Frontal cortex (tissue), 4 donors: Measurements from ENCODE around the gene ETHE1. TPM values are rescaled to one million over a fixed set of nuclear protein-coding genes. Genes with fewer than 3 reads are reported as not detected.
"Not testable (repeated sequence)": the region's sequence is repeated elsewhere in the genome, so short reads cannot be mapped to it uniquely, and the experiment has no call there.

Experiments used
- DNase-seq, 2 donors: peaks; one replicate each; pipeline ENCODE4 v3.0.0; 2012; ENCODE audit warnings: low spot score in 2 of 2
- FAIRE-seq: peaks from 2 replicates; lab custom pipeline; 2012; peaks lifted over from hg19 to GRCh38; lab: Jason Lieb, UNC
- total RNA-seq: library from RNA; depleted of rRNA; stranded (reverse); fragments of >200 nt; gene quantifications from one replicate; pipeline ENCODE4 v1.2.3, GENCODE V29; 2014
- donor health status: control.
- donor health status: control.
- donor health status: control.

Gene ETHE1
- total RNA-seq, 1 donor from 2014 or later, result 19.2 TPM

DNA sequence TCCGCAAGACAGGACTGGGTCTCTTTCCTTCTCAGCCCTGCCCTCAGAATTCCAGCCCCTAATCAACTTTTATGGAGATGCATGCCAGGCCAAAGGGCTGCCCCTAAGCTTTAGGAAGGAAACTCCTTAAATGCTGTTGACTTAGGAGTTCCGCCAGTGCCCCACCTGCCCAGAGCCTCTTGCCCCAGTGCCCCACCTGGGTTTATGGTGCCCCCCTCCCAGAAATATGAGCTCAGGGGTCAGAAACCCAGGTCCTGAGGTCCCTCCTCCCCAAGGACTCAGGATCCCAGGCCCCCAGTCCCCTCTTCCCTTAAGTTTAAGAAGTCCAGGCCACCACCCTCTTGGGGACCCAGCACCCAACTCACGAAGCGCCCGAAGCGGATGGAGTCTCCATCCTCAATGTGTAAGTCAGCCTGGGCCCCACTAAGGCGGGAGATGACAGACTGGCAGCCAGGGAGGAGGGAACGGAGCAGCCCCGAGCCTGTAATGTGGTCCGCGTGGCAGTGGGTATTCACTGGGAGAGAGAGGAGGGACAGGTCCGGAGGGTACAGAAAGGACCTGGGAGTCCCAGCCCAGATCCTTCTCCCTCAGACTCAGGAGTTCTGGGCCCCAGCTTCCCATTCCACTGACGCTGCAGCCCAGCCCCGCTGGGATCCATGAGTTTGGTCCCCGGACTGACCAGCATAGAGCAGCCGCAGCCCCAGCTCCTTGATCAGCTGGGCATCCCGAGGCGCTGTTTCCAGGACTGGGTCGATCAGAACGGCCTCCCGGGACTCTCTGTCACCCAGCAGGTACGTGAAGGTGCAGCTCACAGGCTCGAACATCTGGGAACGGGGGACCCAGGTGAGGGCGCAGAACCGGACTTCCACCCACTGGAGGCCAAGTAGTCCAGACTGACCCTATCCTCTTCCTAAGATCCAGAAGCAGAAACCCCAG is 897 bp downstream of the ETHE1 start:
- FAIRE-seq (no peak), DNase-seq (no peak)

DNA sequence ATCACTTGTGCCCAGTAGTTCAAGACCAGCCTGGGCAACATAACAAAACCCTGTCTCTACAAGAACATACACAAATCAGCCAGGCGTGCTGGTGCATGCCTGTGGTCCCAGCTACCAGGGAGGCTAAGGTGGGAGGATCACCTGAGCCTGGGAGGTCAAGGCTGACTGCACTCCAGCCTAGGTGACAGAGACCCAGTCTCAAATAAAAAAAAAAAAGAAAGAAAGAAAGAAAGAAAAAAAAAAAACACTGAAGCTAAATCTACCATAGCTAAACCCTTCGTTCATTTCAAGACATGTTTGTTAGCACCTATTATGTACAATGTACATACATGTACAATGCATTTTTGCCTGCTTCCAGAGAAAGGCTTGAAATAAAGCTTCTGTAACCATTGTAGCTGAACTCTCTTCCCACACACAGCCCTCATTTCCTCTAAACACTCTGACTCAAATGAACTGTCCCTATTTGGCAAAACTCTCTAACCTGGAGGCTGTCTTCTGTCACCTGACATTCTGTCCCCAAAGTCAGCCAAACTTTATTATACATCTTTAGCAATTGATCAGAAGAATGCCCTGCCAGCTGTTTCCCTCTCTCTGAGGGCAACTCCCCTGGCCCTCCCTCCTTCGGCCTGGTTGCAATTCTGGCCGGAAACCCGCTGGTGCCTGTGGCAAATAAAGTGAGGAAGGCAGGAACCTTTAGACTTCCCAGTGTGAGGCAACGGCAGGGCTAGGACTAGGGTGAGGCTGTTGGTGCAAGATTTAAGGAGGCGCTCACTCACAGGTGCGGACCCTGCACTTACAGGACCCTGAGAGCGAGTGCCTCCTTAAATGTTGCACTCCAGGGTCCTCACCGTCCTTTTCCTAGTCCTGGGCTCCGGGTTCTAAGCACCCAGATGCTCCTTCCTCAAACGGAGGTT is 1.8 kb downstream of the ETHE1 start:
- FAIRE-seq (no peak), DNase-seq (no peak)

DNA sequence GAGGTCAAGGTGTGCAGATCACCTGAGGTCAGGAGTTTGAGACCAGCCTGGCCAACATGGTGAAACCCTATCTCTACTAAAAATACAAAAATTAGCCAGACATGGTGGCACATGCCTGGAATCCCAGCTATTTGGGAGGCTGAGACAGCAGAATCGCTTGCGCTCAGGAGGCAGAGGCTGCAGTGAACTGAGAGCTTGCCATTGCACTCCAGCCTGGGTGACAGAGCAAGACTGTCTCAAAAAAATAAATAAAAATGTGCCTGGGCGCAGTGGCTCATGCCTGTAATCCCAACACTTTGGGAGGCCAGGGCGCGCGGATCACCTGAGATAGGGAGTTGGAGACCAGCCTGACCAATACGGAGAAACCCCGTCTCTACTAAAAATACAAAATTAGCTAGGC is 3.3 kb downstream of the ETHE1 start:
- not testable (repeated sequence) for DNase-seq, FAIRE-seq

DNA sequence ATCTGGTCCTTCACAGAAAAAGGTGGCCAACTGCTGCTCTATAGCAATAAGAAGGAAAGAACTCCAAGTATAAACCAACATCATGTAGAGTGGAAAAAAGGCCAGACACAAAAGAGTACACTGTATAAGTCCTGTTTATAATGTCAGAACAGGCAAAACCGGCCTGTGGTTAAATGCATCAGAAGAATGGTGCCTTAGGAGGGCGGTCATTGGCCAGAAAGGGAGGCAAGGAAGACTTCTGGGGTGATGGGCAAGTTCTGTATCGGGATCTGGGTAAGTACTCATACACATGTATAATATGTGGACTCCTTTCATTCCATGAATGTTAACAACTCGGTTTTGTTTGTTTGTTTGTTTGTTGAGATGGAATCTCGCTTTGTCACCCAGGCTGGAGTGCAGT is 4.1 kb downstream of the ETHE1 start:
- FAIRE-seq (no peak), DNase-seq (no peak)

DNA sequence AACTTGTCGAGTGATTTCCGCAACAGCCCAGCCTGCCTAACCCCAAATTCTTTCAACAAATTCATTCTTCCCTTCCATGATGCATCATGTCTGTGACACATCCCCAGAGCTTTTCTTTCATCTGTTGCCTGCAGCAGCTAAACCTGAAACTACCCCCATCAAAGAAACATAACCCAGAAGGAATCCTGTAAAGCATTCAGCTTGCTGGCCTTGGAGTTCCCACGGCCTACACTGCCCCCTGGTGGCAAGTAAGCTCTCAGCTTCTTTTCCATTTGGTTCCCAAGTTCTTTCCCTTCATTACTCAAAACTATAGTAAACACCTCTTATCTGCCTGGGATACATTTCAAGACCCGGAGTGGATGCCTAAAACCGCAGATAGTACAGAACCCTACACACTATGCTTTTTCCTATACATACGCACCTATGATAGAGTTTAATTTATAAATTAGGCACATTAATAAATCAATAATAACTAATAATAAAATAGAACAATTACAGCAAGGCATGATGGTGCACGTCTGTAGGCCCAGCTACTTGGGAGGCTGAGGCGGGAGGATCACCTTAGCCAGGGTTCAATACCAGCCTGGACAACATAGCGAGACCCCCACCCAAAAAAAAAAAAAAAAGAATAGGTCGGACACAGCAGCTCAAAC is 7.4 kb downstream of the ETHE1 start:
- FAIRE-seq, result no peak

DNA sequence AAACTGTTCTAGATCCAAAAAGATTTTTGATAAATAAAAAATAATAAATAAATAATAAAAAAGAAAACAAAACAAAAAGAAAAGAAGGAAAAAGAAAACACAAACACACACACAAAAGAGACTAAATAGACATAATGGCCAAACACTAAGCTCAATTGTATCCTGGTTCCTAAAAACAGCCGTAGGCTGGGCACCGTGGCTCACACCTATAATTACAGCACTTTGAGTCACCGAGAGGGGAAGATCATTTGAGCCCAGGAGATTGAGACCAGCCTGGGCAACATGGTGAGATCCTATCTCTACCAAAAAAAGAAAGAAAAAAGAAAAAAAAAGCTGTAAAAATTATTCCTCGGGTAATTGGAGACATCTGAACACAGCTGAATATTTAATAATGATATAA is 8.9 kb downstream of the ETHE1 start:
- no peak for DNase-seq
- peak; percentile 67 for FAIRE-seq

More for the DNA sequence above, 7.4 kb downstream of the ETHE1 start:
- DNase-seq, result peak; percentile 63 to 76

DNA sequence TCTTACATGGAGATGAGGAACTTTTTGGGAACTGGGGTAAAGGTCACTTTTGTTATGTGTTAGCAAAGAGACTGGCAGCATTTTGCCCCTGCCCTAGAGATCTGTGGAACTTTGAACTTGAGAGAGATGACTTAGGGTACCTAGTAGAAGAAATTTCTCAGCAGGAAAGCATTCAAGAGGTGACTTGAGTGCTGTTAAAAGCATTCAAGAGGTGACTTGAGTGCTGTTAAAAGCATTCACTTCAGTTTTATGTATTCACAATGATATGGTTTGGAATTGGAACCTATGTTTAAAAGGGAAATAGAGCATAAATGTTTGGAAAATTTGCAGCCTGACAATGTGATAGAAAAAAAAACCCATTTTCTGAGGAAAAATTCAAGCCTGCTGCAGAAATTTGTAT is 14.6 kb downstream of the ETHE1 start:
- DNase-seq, FAIRE-seq: not testable (repeated sequence)

DNA sequence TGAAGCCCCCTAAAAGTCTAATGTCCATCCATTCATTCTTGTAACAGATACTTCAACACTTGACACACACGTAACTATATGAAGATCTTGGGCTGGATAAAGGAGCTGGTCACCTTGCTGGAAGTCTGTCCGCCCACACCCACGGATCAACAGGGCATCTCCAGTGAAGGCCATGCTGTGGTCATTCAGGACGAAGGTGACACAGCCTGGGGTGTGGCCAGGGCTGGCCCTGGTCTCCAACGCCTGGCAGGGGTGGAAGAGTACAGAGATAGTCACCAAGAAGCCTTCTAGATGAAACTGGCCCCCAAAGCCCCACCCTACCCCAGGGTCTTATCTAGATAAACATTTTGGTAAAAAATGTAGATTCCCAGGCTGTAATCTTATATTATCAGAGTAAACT is 15.7 kb downstream of the ETHE1 start:
- no peak for FAIRE-seq
- no peak for DNase-seq

DNA sequence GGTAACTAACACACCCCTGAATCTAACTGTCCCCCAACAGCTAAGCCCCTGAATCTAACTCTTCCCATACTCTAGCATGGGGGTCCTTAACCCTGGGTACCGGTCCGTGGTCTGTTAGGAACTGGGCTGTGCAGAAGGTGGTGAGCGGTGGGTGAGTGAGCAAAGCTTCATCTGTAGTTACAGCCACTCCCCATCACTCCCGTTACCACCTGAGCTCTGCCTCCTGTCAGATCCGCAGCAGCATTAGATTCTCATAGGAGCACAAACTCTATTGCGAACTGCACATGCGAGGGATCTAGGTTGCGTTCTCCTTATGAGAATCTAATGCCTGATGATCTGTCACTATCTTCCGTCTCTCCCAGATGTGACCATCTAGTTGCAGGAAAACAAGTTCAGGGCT is 16.3 kb downstream of the ETHE1 start:
- DNase-seq (no peak), FAIRE-seq (no peak)

DNA sequence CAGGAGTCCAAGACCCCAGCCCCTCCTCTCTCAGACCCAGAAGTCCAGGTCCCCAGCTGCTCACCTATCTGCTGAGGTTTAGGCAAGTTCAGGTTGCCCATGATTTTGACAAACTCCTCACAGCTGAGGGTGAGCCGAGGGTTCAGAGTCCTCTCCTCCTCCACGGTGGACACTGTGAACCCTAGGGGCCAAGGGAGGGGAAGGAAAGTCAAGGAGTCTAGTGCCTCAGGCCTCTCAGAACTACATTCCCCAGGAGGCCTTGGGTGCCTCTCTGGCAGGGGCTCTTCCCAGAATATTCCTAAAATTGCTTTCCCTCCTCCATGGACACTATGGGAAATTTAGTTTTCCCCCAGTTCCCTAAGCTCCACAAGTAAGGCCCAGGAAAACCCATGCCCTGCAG is 19.1 kb downstream of the ETHE1 start:
- DNase-seq (no peak), FAIRE-seq (no peak)

DNA sequence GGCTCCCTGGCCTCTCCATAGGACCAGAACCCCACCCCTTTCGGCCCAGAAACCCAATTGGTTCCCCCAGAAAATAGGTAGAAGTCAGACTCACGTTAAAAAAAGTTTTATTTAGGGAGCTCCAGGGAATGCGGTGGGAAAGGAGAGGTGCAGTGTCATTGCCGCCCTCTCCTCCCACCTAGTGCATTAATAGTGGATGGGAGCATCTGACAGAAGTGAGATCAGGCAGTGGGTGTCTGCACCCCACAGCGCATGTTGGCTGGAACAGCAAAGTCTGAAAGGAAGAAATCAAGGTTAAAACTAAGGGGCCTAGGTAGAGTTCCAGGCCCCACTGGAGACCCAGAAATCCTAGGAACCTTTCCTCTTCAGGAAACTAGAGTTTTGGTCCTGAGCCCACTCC is 20.4 kb downstream of the ETHE1 start:
- FAIRE-seq (no peak), DNase-seq (no peak)

DNA sequence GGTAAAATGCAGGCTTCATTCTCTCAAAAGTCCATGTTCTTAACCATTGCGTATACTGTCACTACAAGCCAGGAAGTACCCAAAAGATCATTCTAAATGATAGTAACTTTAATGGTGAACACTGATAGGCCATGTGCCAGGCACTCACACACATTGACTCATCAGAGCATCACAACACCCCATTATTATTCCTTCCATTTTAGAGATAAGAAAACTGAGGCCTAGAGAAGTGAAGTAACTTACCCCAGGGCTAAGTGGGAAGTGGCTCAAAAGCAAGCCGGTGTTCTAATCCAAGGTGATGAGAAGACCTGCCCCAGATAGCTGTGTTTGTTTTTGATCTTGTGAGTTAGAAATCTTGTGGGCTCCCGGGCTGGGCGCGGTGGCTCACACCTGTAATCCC is 21.1 kb downstream of the ETHE1 start:
- DNase-seq, result no peak
- no peak for FAIRE-seq

DNA sequence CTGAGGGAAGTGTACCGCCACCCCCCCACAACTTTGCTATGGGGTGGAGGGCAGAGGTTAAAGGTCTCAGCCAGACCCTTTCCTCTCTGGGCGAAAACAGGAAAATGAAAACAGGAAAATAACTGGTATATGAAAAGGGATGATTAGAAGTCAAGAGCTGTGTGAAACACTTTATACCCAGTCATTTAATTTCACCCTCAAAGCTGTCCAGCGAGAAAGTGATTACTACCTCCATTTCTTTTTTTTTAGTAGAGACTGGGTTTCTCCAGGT is 21.9 kb downstream of the ETHE1 start:
- no peak for DNase-seq
- no peak for FAIRE-seq

DNA sequence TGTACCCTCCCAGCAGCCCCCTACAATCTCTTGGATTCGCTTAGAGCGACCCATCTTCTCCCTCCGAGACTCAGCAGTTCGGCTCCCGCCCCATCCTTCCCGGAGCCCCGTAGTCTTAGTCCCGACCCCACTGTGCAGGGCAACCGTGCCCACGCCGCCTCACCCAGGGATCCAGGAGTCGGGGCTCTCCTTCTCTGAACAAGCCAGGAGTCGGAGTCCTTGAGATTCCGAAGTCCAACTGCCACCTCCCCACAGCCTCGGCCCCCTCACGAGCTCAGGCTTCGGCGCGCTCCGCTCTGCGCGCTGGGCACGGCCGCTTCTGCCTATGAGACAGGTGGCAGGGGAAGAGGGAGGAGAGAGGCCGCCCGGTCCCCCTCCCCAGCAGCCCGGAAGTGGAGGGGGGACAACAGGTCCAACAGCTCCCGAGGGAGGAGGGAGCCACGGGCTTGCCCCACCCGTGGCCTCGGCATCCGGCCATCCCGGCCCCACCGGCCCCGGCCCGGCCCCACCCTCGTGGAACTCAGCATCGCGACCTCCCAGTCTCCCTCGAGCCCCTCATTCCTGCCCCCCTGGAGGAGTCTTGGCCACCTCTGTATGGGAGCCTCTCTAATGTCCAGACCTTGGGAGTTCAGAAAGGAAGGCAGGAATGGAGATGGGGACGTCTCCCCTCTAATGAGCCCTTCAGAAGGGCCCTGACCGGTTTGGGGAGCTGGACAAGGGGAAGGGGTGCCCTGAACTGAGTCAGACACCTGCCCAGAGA is 22.4 kb downstream of the ETHE1 start, which contains the start of gene PHLDB3:
PHLDB3 (minus strand) TSS at position 321 of the 760 bp plus-strand sequence. CDS start 628 bp downstream, outside the sequence.
- DNase-seq (peak in 1 of 2 donors; percentile 42), FAIRE-seq (no peak)

DNA sequence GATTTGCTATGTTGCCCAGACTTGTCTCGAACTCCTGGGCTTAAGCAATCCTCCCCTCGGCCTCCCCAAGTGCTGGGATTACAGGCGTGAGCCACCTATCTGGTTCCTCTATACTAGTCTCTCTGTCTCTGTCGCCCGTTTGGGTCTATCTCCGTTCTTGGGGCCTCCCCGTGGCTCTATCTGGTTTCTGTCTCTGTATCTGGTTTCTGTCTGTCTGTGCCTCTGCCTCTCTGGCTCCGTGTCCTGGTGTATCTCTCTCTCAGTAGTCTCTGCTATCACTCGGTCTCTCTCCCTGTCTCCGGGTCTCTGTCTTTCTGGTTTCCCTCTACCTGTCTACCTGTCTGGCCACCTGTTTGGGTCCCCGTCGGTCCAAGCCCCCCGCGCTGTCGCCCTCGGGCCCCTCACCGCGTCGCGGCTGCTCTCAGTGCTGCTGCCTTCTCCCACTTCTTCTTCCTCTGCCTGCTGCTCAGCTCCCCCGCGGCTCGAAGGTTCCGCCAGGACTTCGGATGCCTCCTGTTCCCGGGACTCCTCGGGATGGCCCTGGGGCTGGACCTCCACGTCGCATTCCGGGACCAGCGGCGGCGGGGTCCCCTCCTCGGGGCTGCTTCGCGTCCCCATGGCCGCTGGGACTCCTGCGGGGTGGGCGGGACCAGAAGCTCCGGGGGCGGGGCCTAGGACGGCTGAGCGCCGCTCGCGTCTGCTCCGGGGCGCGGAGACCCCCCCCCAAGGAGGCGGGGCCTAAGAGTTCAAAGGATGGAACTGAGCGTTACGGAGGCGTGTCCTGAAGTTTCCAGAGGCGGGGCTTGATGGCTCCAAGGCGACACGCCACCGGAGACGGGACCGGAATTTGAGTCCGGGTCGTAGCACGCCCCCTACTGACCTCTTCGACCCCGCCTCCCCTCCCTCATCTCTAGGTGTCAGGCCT is 23.2 kb downstream of the ETHE1 start:
- peak; percentile 95 to 99 for DNase-seq
- no peak for FAIRE-seq

DNA sequence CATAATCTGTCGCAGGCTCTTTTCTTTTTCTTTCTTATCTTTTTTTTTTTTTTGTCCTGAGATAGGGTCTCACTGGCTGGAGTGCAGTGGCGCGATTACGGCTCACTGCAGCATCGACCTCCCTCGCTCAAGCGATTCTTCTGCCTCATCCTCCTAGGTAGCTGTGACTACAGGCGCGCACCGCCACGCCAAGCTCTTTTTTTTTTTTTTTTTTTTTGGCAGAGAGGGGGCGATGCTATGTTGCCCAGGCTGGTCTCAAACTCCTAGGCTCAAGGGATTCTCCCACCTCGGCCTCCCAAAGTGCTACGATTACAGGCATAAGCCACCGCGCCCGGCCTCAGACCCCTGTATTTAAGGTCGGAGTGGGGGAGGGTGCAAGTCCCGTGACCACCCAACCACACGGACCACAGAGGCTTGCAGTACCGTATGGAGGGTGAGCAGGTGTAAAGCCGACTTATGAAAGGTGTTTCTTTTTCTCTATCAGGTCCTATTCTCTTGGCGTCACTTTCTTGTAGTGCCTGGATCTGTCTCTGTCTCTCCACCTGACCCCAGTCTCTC is 24.5 kb downstream of the ETHE1 start:
- DNase-seq (no peak), FAIRE-seq (no peak)

DNA sequence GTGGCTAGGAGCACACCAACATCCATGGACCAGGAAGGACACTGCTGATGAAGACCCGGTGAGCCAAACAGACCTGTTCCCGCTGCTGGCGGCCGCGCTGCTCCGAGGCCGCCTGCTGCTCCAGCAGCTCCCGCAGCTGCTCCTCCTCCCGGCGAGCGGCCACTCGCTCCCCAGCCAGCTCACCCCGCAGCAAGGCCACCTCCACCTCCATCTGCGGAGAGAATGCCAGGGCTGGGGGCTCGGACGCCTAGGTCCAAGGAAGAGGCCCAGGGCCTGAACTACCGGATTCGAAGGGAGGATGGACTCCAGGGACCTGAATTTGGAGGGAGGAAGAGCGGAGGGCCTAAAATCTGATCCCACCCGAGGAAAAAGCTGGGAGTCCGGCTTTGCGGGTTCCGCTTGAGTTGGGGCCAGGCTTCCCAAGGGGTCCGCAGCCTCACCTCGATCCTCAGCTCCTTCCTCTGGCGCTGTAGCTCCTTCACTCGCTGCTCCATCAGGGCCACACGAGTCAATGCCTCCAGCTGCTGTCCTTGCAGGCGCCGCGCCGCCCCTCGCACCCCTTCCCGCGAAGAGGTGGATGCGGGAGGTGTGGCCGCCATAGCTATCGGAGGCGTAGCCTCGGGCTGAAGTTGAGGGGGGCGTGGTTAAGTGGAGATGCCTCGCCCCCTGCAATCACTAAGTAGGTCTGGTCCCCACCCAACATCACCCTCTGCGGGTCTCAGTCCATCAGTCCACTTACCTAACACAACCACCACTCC is 25.2 kb downstream of the ETHE1 start:
- no peak for DNase-seq
- FAIRE-seq, result no peak

DNA sequence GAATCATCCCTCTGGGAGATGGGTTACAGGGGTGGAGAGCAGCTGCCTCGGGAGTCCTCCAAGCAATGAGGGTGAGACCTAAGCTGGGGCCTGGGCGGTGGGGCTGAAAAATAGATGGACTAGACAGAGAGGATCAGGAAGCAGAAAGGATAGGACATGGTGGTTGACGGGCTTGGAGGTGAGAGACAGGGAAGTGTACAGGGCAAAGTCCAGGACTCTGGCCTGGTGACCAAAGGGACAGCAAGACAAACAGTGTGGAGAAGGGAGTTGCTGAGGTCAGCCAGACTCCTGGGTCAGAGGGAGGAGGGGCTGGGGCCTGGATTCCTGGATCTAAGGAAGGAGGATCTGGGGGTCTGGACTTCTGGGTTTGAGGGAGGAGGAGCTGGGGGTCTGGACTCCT is 28.0 kb downstream of the ETHE1 start:
- FAIRE-seq, result no peak

More for the DNA sequence above, 28.0 kb downstream of the ETHE1 start:
- DNase-seq, result no peak
